ENCODE results near the gene ARPP19. TPM values are rescaled to one million over a fixed set of nuclear protein-coding genes. Genes with fewer than 3 reads are reported as not detected.
A peak's percentile ranks its signal among the peaks of the same experiment; 100 is the strongest.
"Not testable (repeated sequence)": the region's sequence is repeated elsewhere in the genome, so short reads cannot be mapped to it uniquely, and the experiment has no call there.

ARPP19 gene
- 149 TPM for total RNA-seq
- long read RNA-seq, full-length matches to known transcripts: 195 of 207 reads
- long read RNA-seq, partial matches to known transcripts: 1 of 207 reads
- long read RNA-seq, other reads (novel, unspliced or antisense): 11 of 207 reads

- intact Hi-C loops (cut with DNase I): no loop called here
- DNase-seq (peak; percentile 91), ATAC-seq (ENCODE audit: poor library complexity) (peak; percentile 91)
Observed at GRCh38 chr15:52568601-52569585, at the start of gene ARPP19. ARPP19 (minus strand) TSS chr15:52569030; CDS start chr15:52568892, 138 bp downstream.

GRCh38 chr15:52617026-52617425 lies 48.2 kb upstream of the ARPP19 start:
- DNase-seq (no peak), ATAC-seq (ENCODE audit: poor library complexity) (no peak)
- intact Hi-C loops (cut with DNase I): no loop called here

GRCh38 chr15:52615302-52615701 lies 46.5 kb upstream of the ARPP19 start:
- no peak for ATAC-seq (ENCODE audit: poor library complexity)

GRCh38 chr15:52609593-52609992 lies 40.8 kb upstream of the ARPP19 start:
- intact Hi-C loops (cut with DNase I): no loop called here
- DNase-seq: no peak
- ATAC-seq (ENCODE audit: poor library complexity): no peak

More at GRCh38 chr15:52615302-52615701, 46.5 kb upstream of the ARPP19 start:
- intact Hi-C loops (cut with DNase I): no loop called here
- no peak for DNase-seq

GRCh38 chr15:52584414-52584813 lies 15.6 kb upstream of the ARPP19 start:
- intact Hi-C loops (cut with DNase I): no loop called here
- DNase-seq (no peak), ATAC-seq (ENCODE audit: poor library complexity) (no peak)

GRCh38 chr15:52579852-52580251 lies 11.0 kb upstream of the ARPP19 start:
- ATAC-seq (ENCODE audit: poor library complexity): no peak
- intact Hi-C loops (cut with DNase I): no loop called here

GRCh38 chr15:52576692-52577091 lies 7.9 kb upstream of the ARPP19 start:
- no peak for ATAC-seq (ENCODE audit: poor library complexity)
- intact Hi-C loops (cut with DNase I): no loop called here

More at GRCh38 chr15:52579852-52580251, 11.0 kb upstream of the ARPP19 start:
- DNase-seq: no peak

GRCh38 chr15:52575573-52575972 lies 6.7 kb upstream of the ARPP19 start:
- DNase-seq; ATAC-seq (ENCODE audit: poor library complexity); intact Hi-C loops (cut with DNase I): not testable (repeated sequence)

More at GRCh38 chr15:52576692-52577091, 7.9 kb upstream of the ARPP19 start:
- DNase-seq: no peak

- intact Hi-C loops (cut with DNase I): no loop called here
- ATAC-seq (ENCODE audit: poor library complexity): no peak
- no peak for DNase-seq
Observed at GRCh38 chr15:52575072-52575471, 6.2 kb upstream of the ARPP19 start.

- ATAC-seq (ENCODE audit: poor library complexity); intact Hi-C loops (cut with DNase I); DNase-seq: not testable (repeated sequence)
Observed at GRCh38 chr15:52574623-52575022, 5.8 kb upstream of the ARPP19 start.

GRCh38 chr15:52567871-52568600 lies 794 bp downstream of the ARPP19 start:
- no peak for DNase-seq
- intact Hi-C loops (cut with DNase I): no loop called here
- ATAC-seq (ENCODE audit: poor library complexity): peak; percentile 36

- intact Hi-C loops (cut with DNase I): no loop called here
Observed at GRCh38 chr15:52566889-52567288, 1.9 kb downstream of the ARPP19 start.

GRCh38 chr15:52565417-52566358 lies 3.1 kb downstream of the ARPP19 start:
- ATAC-seq (ENCODE audit: poor library complexity); DNase-seq; intact Hi-C loops (cut with DNase I): not testable (repeated sequence)

More at GRCh38 chr15:52566889-52567288, 1.9 kb downstream of the ARPP19 start:
- DNase-seq (no peak), ATAC-seq (ENCODE audit: poor library complexity) (no peak)

- intact Hi-C loops (cut with DNase I): no loop called here
- no peak for DNase-seq
- no peak for ATAC-seq (ENCODE audit: poor library complexity)
Observed at GRCh38 chr15:52563501-52564060, 5.2 kb downstream of the ARPP19 start.

GRCh38 chr15:52559575-52559974 lies 9.3 kb downstream of the ARPP19 start:
- no peak for DNase-seq
- intact Hi-C loops (cut with DNase I): no loop called here
- peak; percentile 68 for ATAC-seq (ENCODE audit: poor library complexity)

- DNase-seq (no peak), ATAC-seq (ENCODE audit: poor library complexity) (no peak)
- intact Hi-C loops (cut with DNase I): no loop called here
Observed at GRCh38 chr15:52559022-52559421, 9.8 kb downstream of the ARPP19 start.

- no peak for ATAC-seq (ENCODE audit: poor library complexity)
- intact Hi-C loops (cut with DNase I): no loop called here
- DNase-seq: no peak
Observed at GRCh38 chr15:52558196-52558595, 10.6 kb downstream of the ARPP19 start.

GRCh38 chr15:52557274-52557641 lies 11.6 kb downstream of the ARPP19 start:
- DNase-seq (no peak), ATAC-seq (ENCODE audit: poor library complexity) (no peak)
- intact Hi-C loops (cut with DNase I): no loop called here
